ENCODE measurements around the gene TMEM253.

TMEM253 gene

GRCh38 chr14:21084998-21085853 lies 15.6 kb upstream of the TMEM253 start:
- no peak for DNase-seq (ENCODE audit: low read depth, low spot score)
- Histone ChIP-seq H3K9ac (ENCODE audit: insufficient read length) (no peak overlapping the region), H3K36me3 (ENCODE audit: insufficient read depth, low read length) (peaks cover 72% of the 10 kb centered on the region), H3K9me3 (ENCODE audit: low read depth, low read length) (no peaks in the 10 kb centered on the region), H3K4me3 (no peak overlapping the region), H3K27ac (no peak overlapping the region)
- TF ChIP-seq EZH2 (IDR thresholded peaks at IDR 0.05) (no peak), FOXP2 (optimal IDR thresholded peaks at IDR 0.05; ENCODE audit: control extremely low read depth, extremely low read length, insufficient read depth) (no peak), POLR2AphosphoS5 (IDR thresholded peaks at IDR 0.05; ENCODE audit: borderline replicate concordance, low read depth, low read length) (no peak)

- H3K9ac ChIP-seq (ENCODE audit: insufficient read length), result no peak overlapping the region
- no peak overlapping the region for H3K27ac ChIP-seq
Observed at GRCh38 chr14:21086908-21087293, 14.0 kb upstream of the TMEM253 start.

GRCh38 chr14:21087294-21088091 lies 13.4 kb upstream of the TMEM253 start:
- H3K9me3 ChIP-seq (ENCODE audit: low read depth, low read length), result no peaks in the 10 kb centered on the region
- no peak overlapping the region for H3K27ac ChIP-seq
- peaks cover 75% of the 10 kb centered on the region for H3K36me3 ChIP-seq (ENCODE audit: insufficient read depth, low read length)
- no peak overlapping the region for H3K4me3 ChIP-seq
- no peak overlapping the region for H3K9ac ChIP-seq (ENCODE audit: insufficient read length)
- no peak for TF ChIP-seq POLR2AphosphoS5 (IDR thresholded peaks at IDR 0.05; ENCODE audit: borderline replicate concordance, low read depth, low read length)
- TF ChIP-seq EZH2 (IDR thresholded peaks at IDR 0.05), result no peak
- DNase-seq (ENCODE audit: low read depth, low spot score), result peak; percentile 75

More at GRCh38 chr14:21086908-21087293, 14.0 kb upstream of the TMEM253 start:
- no peak for DNase-seq (ENCODE audit: low read depth, low spot score)
- H3K36me3 ChIP-seq (ENCODE audit: insufficient read depth, low read length), result peaks cover 74% of the 10 kb centered on the region
- no peak overlapping the region for H3K4me3 ChIP-seq
- H3K9me3 ChIP-seq (ENCODE audit: low read depth, low read length), result no peaks in the 10 kb centered on the region
- no peak for TF ChIP-seq EZH2 (IDR thresholded peaks at IDR 0.05)
- TF ChIP-seq POLR2AphosphoS5 (IDR thresholded peaks at IDR 0.05; ENCODE audit: borderline replicate concordance, low read depth, low read length), result no peak
- no peak for TF ChIP-seq FOXP2 (optimal IDR thresholded peaks at IDR 0.05; ENCODE audit: control extremely low read depth, extremely low read length, insufficient read depth)

- no peak overlapping the region for H3K27ac ChIP-seq
- no peaks in the 10 kb centered on the region for H3K9me3 ChIP-seq (ENCODE audit: low read depth, low read length)
- H3K4me3 ChIP-seq, result no peak overlapping the region
- TF ChIP-seq FOXP2 (optimal IDR thresholded peaks at IDR 0.05; ENCODE audit: control extremely low read depth, extremely low read length, insufficient read depth) (no peak), POLR2AphosphoS5 (IDR thresholded peaks at IDR 0.05; ENCODE audit: borderline replicate concordance, low read depth, low read length) (no peak), EZH2 (IDR thresholded peaks at IDR 0.05) (no peak)
- no peak for DNase-seq (ENCODE audit: low read depth, low spot score)
- H3K36me3 ChIP-seq (ENCODE audit: insufficient read depth, low read length), result peaks cover 77% of the 10 kb centered on the region
- no peak overlapping the region for H3K9ac ChIP-seq (ENCODE audit: insufficient read length)
Observed at GRCh38 chr14:21088687-21089086, 12.2 kb upstream of the TMEM253 start.

- Histone ChIP-seq H3K9me3 (ENCODE audit: low read depth, low read length) (no peaks in the 10 kb centered on the region), H3K27ac (peak overlapping the region; percentile 51; the same call in 1 of the 2 replicates), H3K4me3 (no peak overlapping the region), H3K9ac (ENCODE audit: insufficient read length) (no peak overlapping the region), H3K36me3 (ENCODE audit: insufficient read depth, low read length) (peaks cover 73% of the 10 kb centered on the region)
- TF ChIP-seq POLR2AphosphoS5 (IDR thresholded peaks at IDR 0.05; ENCODE audit: borderline replicate concordance, low read depth, low read length) (no peak), FOXP2 (optimal IDR thresholded peaks at IDR 0.05; ENCODE audit: control extremely low read depth, extremely low read length, insufficient read depth) (no peak)
- no peak for DNase-seq (ENCODE audit: low read depth, low spot score)
Observed at GRCh38 chr14:21089271-21089670, 11.6 kb upstream of the TMEM253 start.

- DNase-seq (ENCODE audit: low read depth, low spot score), result no peak
- Histone ChIP-seq H3K4me3 (no peak overlapping the region), H3K9ac (ENCODE audit: insufficient read length) (no peak overlapping the region), H3K9me3 (ENCODE audit: low read depth, low read length) (no peaks in the 10 kb centered on the region), H3K36me3 (ENCODE audit: insufficient read depth, low read length) (peaks cover 67% of the 10 kb centered on the region), H3K27ac (peak overlapping the region; percentile 51; the same call in 1 of the 2 replicates)
- TF ChIP-seq EZH2 (IDR thresholded peaks at IDR 0.05) (no peak), FOXP2 (optimal IDR thresholded peaks at IDR 0.05; ENCODE audit: control extremely low read depth, extremely low read length, insufficient read depth) (no peak), POLR2AphosphoS5 (IDR thresholded peaks at IDR 0.05; ENCODE audit: borderline replicate concordance, low read depth, low read length) (no peak)
Observed at GRCh38 chr14:21089877-21090193, 11.0 kb upstream of the TMEM253 start.

GRCh38 chr14:21090194-21090939 lies 10.5 kb upstream of the TMEM253 start:
- Histone ChIP-seq H3K9me3 (ENCODE audit: low read depth, low read length) (no peaks in the 10 kb centered on the region), H3K27ac (no peak overlapping the region), H3K36me3 (ENCODE audit: insufficient read depth, low read length) (peaks cover 63% of the 10 kb centered on the region), H3K9ac (ENCODE audit: insufficient read length) (no peak overlapping the region), H3K4me3 (no peak overlapping the region)
- TF ChIP-seq EZH2 (IDR thresholded peaks at IDR 0.05) (no peak), FOXP2 (optimal IDR thresholded peaks at IDR 0.05; ENCODE audit: control extremely low read depth, extremely low read length, insufficient read depth) (no peak), POLR2AphosphoS5 (IDR thresholded peaks at IDR 0.05; ENCODE audit: borderline replicate concordance, low read depth, low read length) (no peak)
- no peak for DNase-seq (ENCODE audit: low read depth, low spot score)

All from SK-N-MC (cell line).